Right atrium auricular region (tissue), 2 donors: Measurements from ENCODE around the gene RGS4. TPM values are rescaled to one million over a fixed set of nuclear protein-coding genes. Genes with fewer than 3 reads are reported as not detected.
A peak's percentile ranks its signal among the peaks of the same experiment; 100 is the strongest.

Source experiments
- DNase-seq: peaks from one replicate; pipeline ENCODE4 v3.0.0-alpha.2; 2019; ENCODE audit warnings: low spot score
- H3K27ac ChIP-seq, 2 donors: fragments of 200-600 bp; sonication (generic); 1 replicate in 1 of 2; 2 replicates in 1 of 2; pipeline ENCODE4 v1.5.1; 2016 to 2019
- H3K27me3 ChIP-seq, 2 donors: fragments of 200-600 bp; sonication (generic); one replicate each; pipeline versions ENCODE4 v1.5.1 to v1.6.0; 2017 to 2019
- H3K36me3 ChIP-seq: fragments of 200-600 bp; sonication (generic); one replicate; pipeline ENCODE4 v1.5.1; 2016
- H3K4me1 ChIP-seq, 2 donors: fragments of 200-600 bp; sonication (generic); one replicate each; pipeline versions ENCODE4 v1.5.1 to v1.6.0; 2017 to 2019
- H3K4me3 ChIP-seq, 2 donors: fragments of 200-600 bp; sonication (generic); 1 replicate in 1 of 2; 2 replicates in 1 of 2; pipeline ENCODE4 v1.5.1; 2017 to 2019; ENCODE audit warnings: mild to moderate bottlenecking in 1 of 2, moderate library complexity in 1 of 2
- H3K9me3 ChIP-seq, 2 donors: fragments of 200-600 bp; sonication (generic); one replicate each; pipeline ENCODE4 v1.5.1; 2019
- CTCF ChIP-seq, 2 donors: fragments of 200-600 bp; sonication (generic); IDR thresholded peaks; one replicate each; pipeline ENCODE4 v1.5.1; 2019; ENCODE audit warnings: antibody characterized with exemption in 2 of 2
- total RNA-seq, 2 donors: library from RNA; depleted of rRNA; stranded (reverse); fragments of >200 nt; gene quantifications; one replicate each; pipeline ENCODE4 v1.1.0, GENCODE V29; 2016

The RGS4 gene
- total RNA-seq, 2 donors from 2014 or later: 1.5 to 5.0 TPM

GRCh38 chr1:163068716-163069115 is 445 bp upstream of the RGS4 start:
- H3K27me3 ChIP-seq: no peaks in the 10 kb centered on the region
- H3K9me3 ChIP-seq: no peaks in the 10 kb centered on the region
- peaks cover 0 to 6% of the 10 kb centered on the region in 2 donors for H3K4me1 ChIP-seq
- peak overlapping the region; percentile 16 to 40 for H3K4me3 ChIP-seq
- H3K36me3 ChIP-seq: no peaks in the 10 kb centered on the region
- no peak for DNase-seq
- no peak for TF ChIP-seq CTCF (IDR thresholded peaks at IDR 0.05)
- peak overlapping the region; percentile 11 to 15 for H3K27ac ChIP-seq

GRCh38 chr1:163069655-163070277 is 605 bp downstream of the RGS4 start:
- peak overlapping the region in 1 of 2 donors; percentile 11 for H3K27ac ChIP-seq
- H3K27me3 ChIP-seq: no peaks in the 10 kb centered on the region

GRCh38 chr1:163071405-163072255 is 2.5 kb downstream of the RGS4 start:
- Histone ChIP-seq H3K27ac (no peak overlapping the region), H3K4me1 (peaks cover 0 to 6% of the 10 kb centered on the region in 2 donors), H3K36me3 (no peaks in the 10 kb centered on the region), H3K4me3 (no peak overlapping the region), H3K27me3 (no peaks in the 10 kb centered on the region), H3K9me3 (no peaks in the 10 kb centered on the region)
- peak; percentile 54 to 74 for TF ChIP-seq CTCF (IDR thresholded peaks at IDR 0.05)
- DNase-seq: peak; percentile 67

More at GRCh38 chr1:163069655-163070277, 605 bp downstream of the RGS4 start:
- peak overlapping the region; percentile 16 to 40 for H3K4me3 ChIP-seq
- H3K4me1 ChIP-seq: peaks cover 0 to 6% of the 10 kb centered on the region in 2 donors
- no peak for DNase-seq
- no peaks in the 10 kb centered on the region for H3K36me3 ChIP-seq
- H3K9me3 ChIP-seq: no peaks in the 10 kb centered on the region
- TF ChIP-seq CTCF (IDR thresholded peaks at IDR 0.05): no peak

- Histone ChIP-seq H3K27me3 (no peaks in the 10 kb centered on the region), H3K9me3 (no peaks in the 10 kb centered on the region), H3K4me1 (peaks cover 0 to 6% of the 10 kb centered on the region in 2 donors), H3K36me3 (no peaks in the 10 kb centered on the region), H3K27ac (no peak overlapping the region), H3K4me3 (no peak overlapping the region)
- TF ChIP-seq CTCF (IDR thresholded peaks at IDR 0.05): no peak
- DNase-seq: no peak
These were observed 3.5 kb downstream of the RGS4 start for GRCh38 chr1:163072658-163073057.

- Histone ChIP-seq H3K4me3 (no peak overlapping the region), H3K27ac (no peak overlapping the region), H3K36me3 (no peaks in the 10 kb centered on the region), H3K9me3 (no peaks in the 10 kb centered on the region), H3K4me1 (peaks cover 0 to under 1% of the 10 kb centered on the region in 2 donors), H3K27me3 (no peaks in the 10 kb centered on the region)
- no peak for DNase-seq
- TF ChIP-seq CTCF (IDR thresholded peaks at IDR 0.05): no peak
These were observed 4.8 kb downstream of the RGS4 start for GRCh38 chr1:163074004-163074403.
